B cell (primary cell): Measurements from ENCODE around the gene KCNH5. TPM values are rescaled to one million over a fixed set of nuclear protein-coding genes. Genes with fewer than 3 reads are reported as not detected.

Experiments
- ATAC-seq: fragments of 200-7000 bp; cut with Tn5 transposase; one replicate; pipeline ENCODE4 v1.10.0; 2021; ENCODE audit warnings: low read depth, mild to moderate bottlenecking, moderate number of reproducible peaks, moderate library complexity
- CTCF ChIA-PET: fragments of 350-600 bp; sonication (Branson Sonifier 250); formaldehyde crosslinking; loops from one replicate; lab custom pipeline; 2021; ENCODE audit warnings: antibody characterized with exemption, inconsistent platforms; lab: Charles Lee
- POLR2A ChIA-PET: fragments of 350-600 bp; sonication (Branson Sonifier 250); formaldehyde crosslinking; loops from one replicate; lab custom pipeline; 2021; ENCODE audit warnings: antibody characterized with exemption; lab: Charles Lee
- DNase-seq: peaks from one replicate; pipeline ENCODE4 v3.0.0; 2013
- H2AFZ ChIP-seq: 2 replicates; pipeline ENCODE4 v1.6.1; 2012; ENCODE audit warnings: mild to moderate bottlenecking, low read depth, low read length; ENCODE audit not compliant: insufficient read depth, poor library complexity, severe bottlenecking
- H3K27ac ChIP-seq, 2 donors: 1 replicate in 1 of 2; 2 replicates in 1 of 2; pipeline ENCODE4 v1.5.1; 2012 to 2013; ENCODE audit warnings: low read length in 2 of 2, mild to moderate bottlenecking in 2 of 2, moderate library complexity in 1 of 2
- H3K27me3 ChIP-seq, 4 experiments: fragments of 200-600 bp in 1 of 4; sonication (generic) in 1 of 4; replicated peaks in 1 of 4; 1 replicate in 2 of 4; 2 replicates in 2 of 4; pipeline versions ENCODE4 v1.6.1 to v1.7.0; 2013 to 2016; ENCODE audit warnings: low read length in 3 of 4, mild to moderate bottlenecking in 2 of 4, mixed read lengths in 1 of 4, moderate library complexity in 1 of 4; ENCODE audit not compliant: insufficient read depth in 4 of 4, control insufficient read depth in 3 of 4; ENCODE audit errors: control extremely low read depth in 1 of 4
- H3K36me3 ChIP-seq, 2 experiments: replicated peaks in 1 of 2; 1 replicate in 1 of 2; 2 replicates in 1 of 2; pipeline versions ENCODE4 v1.6.1 to v1.7.1; 2013; ENCODE audit warnings: low read length in 1 of 2; ENCODE audit not compliant: insufficient read depth in 2 of 2, control insufficient read depth in 1 of 2; ENCODE audit errors: control extremely low read depth in 1 of 2, extremely low read depth in 1 of 2
- H3K4me1 ChIP-seq, 2 donors: fragments of 200-600 bp in 1 of 2; sonication (generic) in 1 of 2; 1 replicate in 1 of 2; 2 replicates in 1 of 2; pipeline versions ENCODE4 v1.5.1 to v1.6.1; 2013 to 2017; ENCODE audit warnings: low read length in 2 of 2; ENCODE audit not compliant: control insufficient read depth in 2 of 2, insufficient read depth in 2 of 2
- H3K4me2 ChIP-seq: replicated peaks from 2 replicates; pipeline ENCODE3; 2012; ENCODE audit warnings: mild to moderate bottlenecking, low read depth, low read length; ENCODE audit not compliant: poor library complexity, severe bottlenecking
- H3K4me3 ChIP-seq, 5 experiments: fragments of 200-600 bp in 1 of 5; sonication (generic) in 1 of 5; 1 replicate in 3 of 5; 2 replicates in 2 of 5; pipeline versions ENCODE4 v1.5.1 to v1.7.0; 2011 to 2016; ENCODE audit warnings: low read length in 4 of 5, mild to moderate bottlenecking in 4 of 5, low read depth in 2 of 5, control low read depth in 1 of 5, moderate library complexity in 1 of 5; ENCODE audit not compliant: insufficient read depth in 1 of 5; ENCODE audit errors: control extremely low read depth in 1 of 5, extremely low read depth in 1 of 5
- H3K79me2 ChIP-seq: fragments of 200-600 bp; sonication (generic); one replicate; pipeline ENCODE4 v1.6.0; 2016; ENCODE audit warnings: low read length; ENCODE audit not compliant: control insufficient read depth, insufficient read depth
- H3K9ac ChIP-seq: fragments of 200-600 bp; sonication (generic); 2 replicates; pipeline ENCODE4 v1.6.1; 2017; ENCODE audit warnings: mild to moderate bottlenecking, low read length, moderate library complexity
- H3K9me3 ChIP-seq, 3 donors: one replicate each; pipeline versions ENCODE4 v1.6.1 to v1.7.1; 2013; ENCODE audit warnings: low read length in 2 of 3; ENCODE audit not compliant: control insufficient read depth in 2 of 3, insufficient read depth in 1 of 3; ENCODE audit errors: control extremely low read depth in 1 of 3
- H4K20me1 ChIP-seq: 2 replicates; pipeline ENCODE4 v1.6.0; 2012; ENCODE audit warnings: mild to moderate bottlenecking, low read length; ENCODE audit not compliant: insufficient read depth, control insufficient read depth, poor library complexity, severe bottlenecking
- H3K27ac Mint-ChIP-seq: one replicate; pipeline ENCODE4 v1.8.0; 2021; ENCODE audit warnings: mixed read lengths
- H3K27me3 Mint-ChIP-seq: one replicate; pipeline ENCODE4 v1.8.0; 2021; ENCODE audit warnings: mixed read lengths
- H3K4me1 Mint-ChIP-seq: one replicate; pipeline ENCODE4 v1.8.0; 2021; ENCODE audit warnings: mixed read lengths
- H3K4me3 Mint-ChIP-seq: one replicate; pipeline ENCODE4 v1.8.0; 2021; ENCODE audit warnings: mixed read lengths
- H3K9me3 Mint-ChIP-seq: one replicate; pipeline ENCODE4 v1.8.0; 2022; ENCODE audit warnings: mixed read lengths; ENCODE audit not compliant: insufficient read depth
- EZH2 ChIP-seq: IDR thresholded peaks from 2 replicates; pipeline ENCODE4 v1.6.1; 2012; ENCODE audit warnings: borderline replicate concordance, low read depth, mild to moderate bottlenecking, moderate library complexity, low read length; ENCODE audit not compliant: insufficient read depth, poor library complexity, severe bottlenecking
- WGBS: methylation state at CpG from one replicate; pipeline ENCODE4 v1.1.5; 2013; ENCODE audit warnings: missing lambda C conversion rate; ENCODE audit not compliant: insufficient coverage; 5-methylcytosine and 5-hydroxymethylcytosine counted together
- intact Hi-C: fragments of 100-400 bp; cut with micrococcal nuclease; formaldehyde crosslinking; loops from one replicate; pipeline ENCODE4 v1.10.0; 2022
- polyA plus RNA-seq: library from polyadenylated mRNA; depleted of rRNA; stranded (reverse); fragments of >200 nt; gene quantifications from 2 replicates; pipeline ENCODE4 v1.2.3, GENCODE V29; 2012
- total RNA-seq, 2 donors: library from RNA; stranded (reverse); fragments of 120-200 nt in 1 of 2; gene quantifications; 1 replicate in 1 of 2; 2 replicates in 1 of 2; pipeline versions ENCODE4 v1.2.3 to v1.2.4, GENCODE V29; 2013 to 2022
- TF ChIP-seq, protein P1 (sequence below): fragments of 200-600 bp; IDR thresholded peaks from one replicate; pipeline ENCODE4 v1.8.0; 2022; ENCODE audit warnings: antibody characterized with exemption, mild to moderate bottlenecking

The KCNH5 gene
- total and polyA plus RNA-seq, 2 donors (not counting 1 experiment from before 2014, with no cell fraction given): not detected

DNA sequence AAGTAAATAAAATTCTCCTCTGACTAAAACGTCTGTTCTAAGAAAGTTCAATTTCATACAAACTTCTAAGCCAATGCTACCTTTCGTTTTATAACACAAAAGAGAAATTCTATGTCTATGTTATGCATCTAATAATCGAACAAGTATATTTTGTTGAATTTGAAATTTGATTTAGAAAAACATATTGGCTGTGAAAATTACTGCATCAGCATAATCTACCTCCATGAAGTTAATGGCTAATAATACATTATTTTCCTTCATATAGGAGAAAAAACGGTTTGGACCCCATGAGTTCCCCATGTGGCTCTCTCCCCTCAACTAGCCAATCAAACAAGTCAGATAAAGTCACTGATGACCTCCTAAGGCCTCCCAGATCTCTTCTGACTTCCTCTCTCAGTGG is 106.5 kb downstream of the KCNH5 start:
- DNase-seq (no peak), ATAC-seq (no peak)
- H4K20me1 ChIP-seq: no peaks in the 10 kb centered on the region
- no peak overlapping the region for H3K4me2 ChIP-seq
- no peak overlapping the region for H3K4me3 Mint-ChIP-seq
- no peaks in the 10 kb centered on the region for H3K4me1 ChIP-seq
- 40% methylated on average over 1 of the region's 4 CpGs for WGBS
- H3K27me3 Mint-ChIP-seq: no peaks in the 10 kb centered on the region
- ChIA-PET CTCF (no interaction called here), POLR2A (no interaction called here)
- H3K9me3 ChIP-seq: peaks cover 0 to 2% (median 0%) of the 10 kb centered on the region in 3 donors
- no peak overlapping the region for H3K27ac ChIP-seq
- intact Hi-C loops: no loop called here
- H3K79me2 ChIP-seq: no peaks in the 10 kb centered on the region
- H3K9ac ChIP-seq: no peak overlapping the region
- no peaks in the 10 kb centered on the region for H3K36me3 ChIP-seq
- no peak overlapping the region for H2AFZ ChIP-seq
- H3K4me1 Mint-ChIP-seq: no peaks in the 10 kb centered on the region
- H3K27ac Mint-ChIP-seq: no peak overlapping the region
- no peak overlapping the region for H3K4me3 ChIP-seq
- H3K9me3 Mint-ChIP-seq: peaks cover 2% of the 10 kb centered on the region
- no peaks in the 10 kb centered on the region for H3K27me3 ChIP-seq
- no peak for TF ChIP-seq EZH2
- TF ChIP-seq, protein P1, sequence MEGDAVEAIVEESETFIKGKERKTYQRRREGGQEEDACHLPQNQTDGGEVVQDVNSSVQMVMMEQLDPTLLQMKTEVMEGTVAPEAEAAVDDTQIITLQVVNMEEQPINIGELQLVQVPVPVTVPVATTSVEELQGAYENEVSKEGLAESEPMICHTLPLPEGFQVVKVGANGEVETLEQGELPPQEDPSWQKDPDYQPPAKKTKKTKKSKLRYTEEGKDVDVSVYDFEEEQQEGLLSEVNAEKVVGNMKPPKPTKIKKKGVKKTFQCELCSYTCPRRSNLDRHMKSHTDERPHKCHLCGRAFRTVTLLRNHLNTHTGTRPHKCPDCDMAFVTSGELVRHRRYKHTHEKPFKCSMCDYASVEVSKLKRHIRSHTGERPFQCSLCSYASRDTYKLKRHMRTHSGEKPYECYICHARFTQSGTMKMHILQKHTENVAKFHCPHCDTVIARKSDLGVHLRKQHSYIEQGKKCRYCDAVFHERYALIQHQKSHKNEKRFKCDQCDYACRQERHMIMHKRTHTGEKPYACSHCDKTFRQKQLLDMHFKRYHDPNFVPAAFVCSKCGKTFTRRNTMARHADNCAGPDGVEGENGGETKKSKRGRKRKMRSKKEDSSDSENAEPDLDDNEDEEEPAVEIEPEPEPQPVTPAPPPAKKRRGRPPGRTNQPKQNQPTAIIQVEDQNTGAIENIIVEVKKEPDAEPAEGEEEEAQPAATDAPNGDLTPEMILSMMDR: no peak

DNA sequence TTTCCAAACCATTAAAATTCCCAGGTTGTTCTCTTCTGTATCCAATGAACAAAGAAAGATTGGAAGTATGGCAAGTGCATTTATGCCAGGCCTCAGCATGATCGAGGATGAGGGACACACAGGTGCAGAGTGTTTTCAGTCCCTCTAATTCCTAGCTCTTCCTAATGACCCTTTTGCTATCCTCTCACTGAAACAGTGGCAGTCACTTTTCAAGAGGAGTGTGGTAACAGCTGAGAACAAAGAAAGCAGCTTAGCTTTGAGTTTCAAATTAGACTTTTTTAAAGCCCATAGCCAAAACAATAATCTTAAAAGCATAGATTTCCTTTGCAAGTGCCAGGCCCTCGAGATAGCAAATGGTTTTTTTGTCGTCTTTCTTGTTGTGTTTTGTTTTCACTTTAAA is 110.8 kb downstream of the KCNH5 start:
- Histone ChIP-seq H3K9me3 (peaks cover 0 to 2% (median 0%) of the 10 kb centered on the region in 3 donors), H3K27ac (no peak overlapping the region), H3K27me3 (no peaks in the 10 kb centered on the region), H3K4me3 (no peak overlapping the region), H3K36me3 (no peaks in the 10 kb centered on the region), H2AFZ (no peak overlapping the region), H3K4me2 (no peak overlapping the region), H3K79me2 (no peaks in the 10 kb centered on the region), H3K4me1 (no peaks in the 10 kb centered on the region), H3K9ac (no peak overlapping the region), H4K20me1 (no peaks in the 10 kb centered on the region)
- Mint-ChIP-seq H3K27ac (no peak overlapping the region), H3K27me3 (no peaks in the 10 kb centered on the region), H3K9me3 (peaks cover 2% of the 10 kb centered on the region), H3K4me3 (no peak overlapping the region), H3K4me1 (no peaks in the 10 kb centered on the region)
- ATAC-seq: no peak
- no peak for TF ChIP-seq EZH2
- POLR2A ChIA-PET: no interaction called here
- intact Hi-C loops: loop anchor here (5.0 kb wide), 1 partner anchor 298 kb away; no protein-coding TSS in a partner anchor
- no peak for DNase-seq
- WGBS: no CpG with 5 or more reads among the region's 3 CpGs
- CTCF ChIA-PET: no interaction called here
